Iris pigment epithelial cell (primary cell): ENCODE data around the gene ZNF74.
"Not testable (repeated sequence)": the region's sequence is repeated elsewhere in the genome, so short reads cannot be mapped to it uniquely, and the experiment has no call there.

Experiments
- DNase-seq: peaks from one replicate; pipeline ENCODE4 v3.0.0-alpha.2; 2011; ENCODE audit warnings: low read depth

ZNF74 gene

DNA sequence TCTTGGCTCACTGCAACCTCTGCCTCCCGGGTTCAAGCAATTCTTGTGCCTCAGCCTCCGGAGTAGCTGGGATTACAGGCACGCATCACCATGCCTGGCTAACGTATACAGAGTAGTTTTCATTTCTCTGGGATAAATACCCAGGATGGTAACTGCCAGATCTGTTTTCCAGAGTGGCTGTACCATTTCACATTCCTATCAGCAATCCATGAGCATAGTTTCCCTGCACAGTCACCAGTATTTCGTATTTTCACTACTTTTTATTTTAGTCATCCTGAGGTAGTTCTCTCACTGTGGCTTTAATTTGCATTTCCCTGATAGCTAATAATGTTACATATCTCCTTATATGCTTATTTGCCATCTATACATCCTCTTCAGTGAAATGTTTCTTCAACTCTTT is 54.7 kb downstream of the ZNF74 start:
- DNase-seq: no peak

DNA sequence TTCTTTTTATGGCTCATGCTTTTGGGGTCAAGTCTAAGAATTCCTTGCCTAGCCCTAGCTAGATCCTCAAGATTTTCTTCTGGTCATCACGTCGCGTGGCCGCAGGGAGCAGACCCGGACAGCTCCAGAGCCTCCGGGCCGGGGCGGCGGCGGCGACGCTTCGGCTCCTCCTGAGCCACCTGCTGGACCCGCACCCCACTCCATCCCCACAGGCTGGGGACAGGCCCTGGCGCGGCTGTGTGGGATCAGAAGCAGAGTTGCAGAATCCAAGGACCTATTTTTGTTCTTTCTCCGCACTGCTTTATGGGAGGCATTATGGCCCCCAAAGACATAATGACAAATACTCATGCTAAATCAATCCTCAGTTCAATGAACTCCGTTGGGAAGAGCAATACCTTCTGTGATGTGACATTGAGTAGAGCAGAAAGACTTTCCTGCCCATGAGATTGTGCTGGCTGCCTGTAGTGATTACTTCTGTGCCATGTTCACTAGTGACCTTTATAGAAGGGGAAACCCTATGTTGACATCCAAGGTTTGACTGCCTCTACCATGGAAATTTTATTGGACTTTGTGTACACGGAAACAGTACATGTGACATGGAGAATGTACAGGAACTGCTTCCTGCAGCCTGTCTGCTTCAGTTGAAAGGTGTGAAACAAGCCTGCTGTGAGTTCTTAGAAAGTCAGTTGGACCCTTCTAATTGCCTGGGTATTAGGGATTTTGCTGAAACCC is 56.0 kb downstream of the ZNF74 start:
- no peak for DNase-seq

DNA sequence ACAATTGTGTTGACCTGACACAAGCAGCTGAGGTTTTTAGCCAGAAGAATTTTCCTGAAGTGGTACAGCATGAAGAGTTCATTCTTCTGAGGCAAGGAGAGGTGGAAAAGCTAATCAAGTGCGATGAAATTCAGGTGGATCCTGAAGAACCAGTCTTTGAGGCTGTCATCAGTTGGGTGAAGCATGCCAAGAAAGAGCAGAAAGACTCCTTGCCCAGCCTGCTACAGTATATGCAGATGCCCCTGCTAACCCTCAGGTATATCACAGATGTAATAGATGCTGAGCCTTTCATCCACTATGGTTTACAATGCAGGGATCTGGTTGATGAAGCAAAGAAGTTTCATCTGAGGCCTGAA is 56.6 kb downstream of the ZNF74 start:
- no peak for DNase-seq

GRCh38 chr22:20451129-20451778 is 57.3 kb downstream of the ZNF74 start:
- not testable (repeated sequence) for DNase-seq

DNA sequence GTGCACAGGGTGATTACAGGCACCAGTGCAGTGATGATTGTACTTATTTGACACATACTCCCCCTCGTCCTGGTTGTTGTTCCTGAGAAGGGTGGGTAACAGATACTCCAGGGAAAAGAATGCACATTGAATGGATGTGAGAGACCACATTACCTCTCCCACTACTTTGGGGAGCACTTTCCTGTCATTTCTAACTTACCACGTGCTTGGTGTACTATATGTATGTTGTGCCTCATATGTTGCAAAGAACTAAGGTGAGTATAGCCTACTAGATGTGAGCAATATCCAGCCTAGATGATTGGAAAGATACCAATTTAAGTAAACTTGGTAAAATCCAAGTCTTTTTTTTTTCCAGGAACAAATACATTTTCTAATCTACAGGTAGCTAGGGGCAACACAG is 58.0 kb downstream of the ZNF74 start:
- DNase-seq: no peak

GRCh38 chr22:20453222-20453621 is 59.3 kb downstream of the ZNF74 start:
- no peak for DNase-seq

- no peak for DNase-seq
These were observed 61.7 kb downstream of the ZNF74 start for GRCh38 chr22:20455709-20456063.

- peak; percentile 87 for DNase-seq
These were observed 62.2 kb downstream of the ZNF74 start for GRCh38 chr22:20456064-20456721.

- DNase-seq: no peak
These were observed 62.7 kb downstream of the ZNF74 start for GRCh38 chr22:20456722-20457076.

DNA sequence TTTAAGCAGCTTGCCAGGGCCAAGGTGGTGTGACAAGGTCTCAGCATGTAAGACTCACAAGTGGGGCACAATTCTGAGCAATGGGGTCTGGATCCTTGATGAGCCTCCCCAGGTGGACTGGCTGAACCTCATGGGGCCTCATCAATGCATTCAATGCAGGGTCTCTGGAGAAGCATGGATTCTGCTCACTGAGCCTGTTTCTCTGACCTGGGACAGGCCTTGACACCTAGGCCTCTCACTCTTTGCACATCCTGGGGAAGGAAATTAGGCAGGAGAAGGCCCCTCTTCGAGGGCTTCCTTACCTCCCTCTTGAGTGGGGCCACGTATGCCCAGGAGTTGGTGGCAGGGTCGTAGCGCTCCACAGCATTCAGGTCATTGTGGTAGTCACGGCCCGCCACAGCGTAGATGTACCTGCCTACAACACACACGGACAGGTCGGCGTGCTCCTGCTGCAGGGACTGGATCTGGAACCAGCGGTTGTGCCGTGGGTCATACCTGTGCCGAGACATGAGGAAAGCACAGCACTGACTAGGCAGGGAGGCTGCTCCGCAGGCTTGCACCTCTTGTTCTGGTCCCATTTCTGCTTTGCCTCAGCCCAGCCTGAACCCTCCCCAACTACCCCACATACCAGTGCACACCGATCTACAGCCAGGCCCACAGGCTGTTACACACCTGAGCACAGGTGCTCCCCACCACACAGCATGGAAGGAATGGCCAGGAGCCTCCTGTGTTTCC is 63.7 kb downstream of the ZNF74 start:
- no peak for DNase-seq
